HUES48 (cell line): Measurements from ENCODE around the gene ATP6V1G3.

Experiments used
- H3K27ac ChIP-seq: one replicate; pipeline ENCODE4 v1.7.0; 2013; ENCODE audit warnings: low read depth, low read length, inconsistent platforms
- H3K27me3 ChIP-seq: 2 replicates; pipeline ENCODE4 v1.6.1; 2013; ENCODE audit warnings: mild to moderate bottlenecking, low read length; ENCODE audit not compliant: control insufficient read depth, insufficient read depth
- H3K36me3 ChIP-seq: 2 replicates; pipeline ENCODE4 v1.6.1; 2013; ENCODE audit warnings: low read length; ENCODE audit not compliant: control insufficient read depth, insufficient read depth
- H3K4me1 ChIP-seq: 2 replicates; pipeline ENCODE4 v1.6.1; 2013; ENCODE audit warnings: mild to moderate bottlenecking, low read length; ENCODE audit not compliant: control insufficient read depth, insufficient read depth
- H3K4me3 ChIP-seq: 2 replicates; pipeline ENCODE4 v1.5.1; 2013; ENCODE audit warnings: mild to moderate bottlenecking, low read depth, low read length
- H3K9ac ChIP-seq: 2 replicates; pipeline ENCODE4 v1.6.1; 2013; ENCODE audit warnings: mild to moderate bottlenecking, low read depth, low read length, moderate library complexity
- H3K9me3 ChIP-seq: 2 replicates; pipeline ENCODE4 v1.6.1; 2013; ENCODE audit warnings: low read length; ENCODE audit not compliant: control insufficient read depth, insufficient read depth

ATP6V1G3 gene

DNA sequence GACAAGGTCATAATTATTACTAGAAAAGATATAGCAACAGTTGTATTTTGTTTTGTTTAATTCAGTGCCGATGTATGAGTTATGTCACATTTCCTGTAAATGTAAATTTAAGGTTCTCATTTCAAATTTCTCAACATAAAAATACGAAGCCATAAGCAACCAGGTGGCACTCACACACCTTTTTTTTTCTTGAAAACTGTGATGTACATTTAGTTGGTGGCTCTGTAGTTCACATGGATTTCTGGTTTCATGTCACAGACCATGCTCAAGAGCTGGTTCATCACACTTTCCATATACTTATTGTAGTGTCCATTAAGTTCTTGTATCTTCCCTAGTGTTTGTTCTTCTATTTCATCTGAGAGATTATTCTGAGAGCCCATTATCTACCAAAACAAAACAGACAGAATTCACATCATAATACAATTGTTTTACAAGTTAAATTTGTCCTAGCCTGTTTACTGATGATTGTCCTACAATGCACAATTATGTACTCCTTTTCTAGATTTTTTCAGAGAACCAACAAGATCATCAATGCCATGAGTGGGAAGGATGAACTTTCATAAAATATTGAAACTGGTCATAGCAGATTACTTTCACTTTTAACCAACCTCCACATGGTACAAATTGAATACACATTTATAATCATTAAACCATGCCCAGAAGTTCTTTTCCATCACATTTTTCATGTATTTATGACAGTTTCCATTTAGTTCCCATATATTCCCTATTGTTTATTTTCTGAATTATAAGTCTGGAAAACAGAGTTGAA lies 17.1 kb downstream of the ATP6V1G3 start:
- Histone ChIP-seq H3K36me3 (no peaks in the 10 kb centered on the region), H3K4me3 (no peak overlapping the region), H3K9ac (no peak overlapping the region), H3K9me3 (no peaks in the 10 kb centered on the region), H3K4me1 (peaks cover 29% of the 10 kb centered on the region), H3K27ac (no peak overlapping the region), H3K27me3 (no peaks in the 10 kb centered on the region)

DNA sequence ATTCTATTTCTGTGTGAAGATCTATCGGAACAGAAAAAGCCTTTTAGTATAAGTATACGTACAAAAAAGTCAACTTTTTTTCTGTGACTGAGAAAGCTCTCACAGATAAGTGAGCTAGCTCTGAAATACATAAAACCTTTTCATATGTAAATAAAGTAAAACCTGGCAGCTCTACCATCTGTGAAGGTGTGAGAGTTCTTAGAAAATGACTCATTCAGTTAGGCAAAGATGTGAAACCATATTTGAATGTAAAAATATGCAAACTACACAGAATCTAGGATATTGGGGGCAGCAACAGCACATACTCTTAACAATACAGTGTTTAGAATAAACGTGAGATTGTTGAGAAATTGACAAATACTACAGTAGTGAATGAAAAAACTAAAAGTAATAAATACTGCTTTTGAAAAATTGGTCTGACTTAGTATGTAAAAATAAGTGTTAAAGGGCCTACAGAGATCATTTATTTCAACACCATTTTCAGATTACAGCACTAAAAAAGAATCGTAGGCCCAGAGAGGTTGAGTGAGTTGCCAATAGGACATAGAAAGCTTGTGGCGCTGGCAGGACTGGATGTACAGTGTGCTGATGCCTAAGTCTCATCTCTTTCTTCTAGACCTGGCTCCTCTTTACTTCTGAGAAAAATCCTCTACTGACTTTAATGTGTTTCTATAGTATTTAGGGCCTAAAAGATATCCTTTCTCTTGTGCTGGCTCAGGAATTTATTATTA lies 19.8 kb downstream of the ATP6V1G3 start:
- Histone ChIP-seq H3K9ac (no peak overlapping the region), H3K4me3 (peak overlapping the region; percentile 18; the same call in 1 of the 2 replicates), H3K4me1 (peaks cover 32% of the 10 kb centered on the region), H3K27me3 (no peaks in the 10 kb centered on the region), H3K27ac (peak overlapping the region; percentile 84), H3K36me3 (no peaks in the 10 kb centered on the region), H3K9me3 (no peaks in the 10 kb centered on the region)

DNA sequence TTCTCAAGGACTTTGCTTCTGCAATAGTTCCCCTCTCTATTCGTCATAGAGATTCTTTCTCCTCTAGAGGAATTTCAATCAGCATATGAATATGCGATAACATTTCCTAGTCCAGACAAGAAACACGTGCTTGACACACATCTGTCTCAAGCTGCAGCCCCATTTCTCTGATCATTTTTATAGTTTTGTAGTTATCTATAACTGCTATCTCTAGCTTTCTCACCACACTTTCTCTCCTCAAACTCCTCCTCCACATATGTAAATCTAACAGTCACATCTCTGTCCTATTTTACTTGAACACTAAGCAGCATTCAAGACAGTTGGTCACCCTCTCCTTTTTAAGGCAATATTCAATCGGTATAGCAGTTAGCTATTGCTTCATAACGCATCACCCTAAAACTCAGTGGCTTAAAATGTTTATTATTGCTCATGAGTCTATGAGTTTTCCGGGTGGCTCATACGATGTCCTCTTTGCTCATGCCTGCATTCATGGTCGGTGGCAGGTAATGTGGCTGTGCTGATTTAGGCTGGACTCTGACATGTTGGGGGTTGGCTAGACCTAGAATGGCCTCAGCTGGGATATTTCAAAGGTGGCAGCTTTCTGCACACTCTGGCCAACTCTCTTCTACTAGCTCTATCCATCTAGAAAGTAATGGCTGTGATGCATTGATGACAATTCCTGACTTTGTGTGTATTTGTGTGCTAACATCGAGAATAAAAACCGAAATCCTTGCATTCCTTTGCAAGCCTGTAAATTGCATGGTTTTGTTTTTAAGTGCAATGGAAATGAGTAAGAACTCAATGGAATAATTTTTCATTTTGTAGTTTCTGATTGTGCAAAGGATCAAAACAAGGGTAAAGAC lies 20.6 kb downstream of the ATP6V1G3 start:
- Histone ChIP-seq H3K36me3 (no peaks in the 10 kb centered on the region), H3K9ac (no peak overlapping the region)

DNA sequence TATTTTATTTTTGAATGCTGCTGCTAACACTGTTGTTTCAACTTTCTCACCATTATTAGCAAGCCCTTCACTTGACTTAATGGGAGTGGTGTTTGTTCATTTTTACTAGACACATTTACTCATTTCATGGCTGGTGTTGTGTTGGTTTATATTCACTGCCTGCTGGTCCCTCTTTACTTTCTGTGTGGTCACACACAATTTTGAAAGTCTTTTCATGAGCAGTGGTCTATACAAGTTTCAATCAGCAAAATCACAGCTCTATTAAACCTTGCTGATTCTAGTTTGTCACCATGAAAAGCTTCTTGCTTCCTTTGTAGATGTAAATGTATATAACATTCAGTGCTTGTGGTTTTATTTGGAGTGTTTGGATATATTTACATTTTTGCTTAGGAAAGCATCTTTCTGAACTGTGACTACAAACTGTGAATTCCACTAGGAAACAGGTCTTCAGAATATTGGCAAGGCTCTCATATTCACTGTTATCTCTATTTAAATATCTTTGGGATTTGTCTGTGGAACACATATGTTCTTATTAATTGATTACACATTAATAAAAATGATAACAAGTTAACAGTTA lies 22.8 kb downstream of the ATP6V1G3 start:
- H3K27ac ChIP-seq: no peak overlapping the region
- no peaks in the 10 kb centered on the region for H3K36me3 ChIP-seq
- H3K27me3 ChIP-seq: no peaks in the 10 kb centered on the region
- H3K4me1 ChIP-seq: peaks cover 26% of the 10 kb centered on the region
- no peak overlapping the region for H3K4me3 ChIP-seq
- no peak overlapping the region for H3K9ac ChIP-seq
- no peaks in the 10 kb centered on the region for H3K9me3 ChIP-seq

More for the DNA sequence above, 20.6 kb downstream of the ATP6V1G3 start:
- Histone ChIP-seq H3K27ac (peak overlapping the region; percentile 84), H3K27me3 (no peaks in the 10 kb centered on the region), H3K9me3 (no peaks in the 10 kb centered on the region), H3K4me3 (0 out of 2 replicates have a peak overlapping the region, but pooled peaks have one; percentile 18), H3K4me1 (peaks cover 32% of the 10 kb centered on the region)

DNA sequence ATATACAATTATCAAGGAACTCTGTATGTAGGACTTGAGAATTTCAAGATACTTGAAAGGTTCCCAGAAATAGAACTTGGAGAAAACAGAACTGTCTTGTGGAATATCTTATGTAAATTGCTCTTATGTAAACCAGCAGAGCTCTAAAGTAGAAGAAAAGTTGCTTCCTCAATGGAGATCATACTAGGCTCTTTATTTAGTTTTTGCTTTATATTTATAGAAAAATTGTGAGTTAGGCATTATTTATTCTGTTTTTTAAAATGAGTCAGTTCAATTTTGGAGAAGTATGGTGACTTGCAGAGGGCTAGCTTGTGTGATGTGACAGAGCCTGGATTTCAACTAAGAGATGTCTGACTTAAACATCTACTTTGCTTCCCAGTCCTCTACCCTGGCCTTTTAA lies 40.4 kb downstream of the ATP6V1G3 start:
- H3K27ac ChIP-seq: no peak overlapping the region

DNA sequence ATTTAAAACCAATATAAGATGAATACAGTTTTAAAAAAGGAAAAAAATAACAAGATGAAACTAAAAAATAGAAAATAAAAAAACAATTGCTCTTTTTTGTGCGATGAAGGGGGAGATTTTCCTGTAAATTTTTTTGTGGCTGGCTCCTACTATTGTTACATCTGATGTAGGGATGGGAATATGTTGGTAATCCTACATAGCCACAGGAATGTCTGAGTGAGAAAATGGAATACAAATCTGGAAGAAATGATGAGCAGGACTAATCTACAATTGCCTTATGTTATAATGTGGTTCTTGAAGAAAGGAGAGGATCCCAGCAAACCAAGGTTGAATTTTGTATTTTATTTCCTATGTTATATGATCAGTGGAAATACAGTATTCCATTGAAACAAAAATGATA lies 40.9 kb downstream of the ATP6V1G3 start:
- H3K4me3 ChIP-seq: no peak overlapping the region
- no peaks in the 10 kb centered on the region for H3K36me3 ChIP-seq
- peaks cover 5% of the 10 kb centered on the region; the same call in 1 of the 2 replicates for H3K9me3 ChIP-seq
- H3K4me1 ChIP-seq: peaks cover 4% of the 10 kb centered on the region; the same call in 1 of the 2 replicates
- no peak overlapping the region for H3K27ac ChIP-seq
- no peak overlapping the region for H3K9ac ChIP-seq
- H3K27me3 ChIP-seq: no peaks in the 10 kb centered on the region

More for the DNA sequence above, 40.4 kb downstream of the ATP6V1G3 start:
- H3K9me3 ChIP-seq: peaks cover 5% of the 10 kb centered on the region; the same call in 1 of the 2 replicates
- H3K4me1 ChIP-seq: peaks cover 4% of the 10 kb centered on the region; the same call in 1 of the 2 replicates
- no peak overlapping the region for H3K9ac ChIP-seq
- H3K27me3 ChIP-seq: no peaks in the 10 kb centered on the region
- no peak overlapping the region for H3K4me3 ChIP-seq
- no peaks in the 10 kb centered on the region for H3K36me3 ChIP-seq

DNA sequence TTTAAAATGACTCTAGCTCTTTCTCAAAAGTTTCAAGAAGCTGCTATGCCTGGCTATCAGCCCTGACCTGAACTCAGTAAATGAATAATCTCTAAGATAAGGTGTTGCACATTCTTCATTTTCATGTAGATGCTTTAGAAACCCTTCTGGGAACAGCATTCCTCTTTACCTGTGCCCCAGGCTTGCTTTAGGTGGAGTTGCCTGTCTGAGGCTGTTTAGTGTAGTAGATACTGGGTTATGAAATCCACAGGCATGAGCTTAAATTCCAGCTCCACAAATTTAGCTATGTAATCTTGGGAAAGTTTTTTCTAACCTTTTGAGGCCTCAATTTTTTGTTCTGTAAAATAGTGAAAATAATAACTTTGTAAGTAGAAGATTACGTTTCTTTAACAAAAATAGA lies 41.6 kb downstream of the ATP6V1G3 start:
- peaks cover 5% of the 10 kb centered on the region; the same call in 1 of the 2 replicates for H3K9me3 ChIP-seq
- no peaks in the 10 kb centered on the region for H3K36me3 ChIP-seq
- H3K27ac ChIP-seq: no peak overlapping the region
- H3K4me1 ChIP-seq: peaks cover 4% of the 10 kb centered on the region; the same call in 1 of the 2 replicates
- H3K4me3 ChIP-seq: no peak overlapping the region
- no peak overlapping the region for H3K9ac ChIP-seq
- H3K27me3 ChIP-seq: no peaks in the 10 kb centered on the region

DNA sequence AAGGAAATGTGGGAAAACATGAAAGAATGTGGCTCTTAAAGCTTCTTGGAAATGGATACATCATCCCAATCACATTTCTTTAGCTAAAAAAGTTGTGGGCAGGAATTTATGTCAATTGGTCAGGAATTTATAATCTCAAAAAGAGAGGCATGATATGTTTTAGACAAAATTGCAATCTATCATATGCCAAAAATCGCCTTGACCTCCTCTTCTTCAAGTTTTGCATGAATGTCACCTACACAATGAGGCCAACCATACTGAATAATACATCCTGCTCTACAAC lies 42.4 kb downstream of the ATP6V1G3 start:
- no peaks in the 10 kb centered on the region for H3K36me3 ChIP-seq
- no peak overlapping the region for H3K27ac ChIP-seq
- H3K9ac ChIP-seq: no peak overlapping the region
- H3K4me1 ChIP-seq: peaks cover 4% of the 10 kb centered on the region; the same call in 1 of the 2 replicates
- H3K27me3 ChIP-seq: no peaks in the 10 kb centered on the region
- H3K4me3 ChIP-seq: no peak overlapping the region
- H3K9me3 ChIP-seq: peaks cover 5% of the 10 kb centered on the region; the same call in 1 of the 2 replicates

DNA sequence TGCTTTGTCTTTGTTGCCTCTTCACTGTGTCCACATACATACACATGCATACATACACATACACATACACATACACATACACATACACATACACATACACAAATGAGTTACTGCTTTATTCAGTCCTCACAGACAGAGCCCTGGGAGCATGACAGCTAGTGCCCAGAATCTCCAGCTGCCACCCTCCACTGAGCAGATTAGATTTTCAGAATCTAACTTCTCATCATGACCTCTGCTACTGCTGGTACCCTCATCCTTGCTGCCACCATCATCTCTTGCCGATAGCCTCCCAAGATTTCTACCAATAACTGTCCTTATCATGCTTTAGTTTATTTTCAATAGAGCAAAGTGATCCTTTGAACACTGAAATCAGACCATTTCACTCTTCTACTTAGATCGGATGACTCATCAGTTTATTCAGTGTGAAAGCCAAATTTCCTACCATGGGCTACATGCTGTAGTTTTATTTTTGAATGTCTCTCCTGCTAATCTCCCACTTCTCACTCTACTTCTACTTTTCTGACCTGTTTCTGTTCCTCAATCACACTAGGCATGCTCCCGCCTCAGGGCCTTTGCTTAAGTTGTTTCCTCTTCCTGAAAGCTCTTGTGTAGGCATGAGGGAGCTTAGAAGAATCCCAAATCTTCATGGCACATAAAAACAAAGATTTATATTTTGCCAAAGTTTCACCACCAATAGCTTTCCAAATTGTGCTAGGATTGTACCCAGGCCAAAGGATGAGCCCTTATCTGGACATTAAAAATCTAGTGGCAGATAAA lies 43.0 kb downstream of the ATP6V1G3 start:
- H3K27me3 ChIP-seq: no peaks in the 10 kb centered on the region
- H3K36me3 ChIP-seq: no peaks in the 10 kb centered on the region
- H3K9ac ChIP-seq: no peak overlapping the region
- peaks cover 4% of the 10 kb centered on the region; the same call in 1 of the 2 replicates for H3K4me1 ChIP-seq
- no peak overlapping the region for H3K27ac ChIP-seq
- no peaks in the 10 kb centered on the region for H3K9me3 ChIP-seq
- no peak overlapping the region for H3K4me3 ChIP-seq
